WTC11 (cell line): ENCODE measurements around the gene SLC16A10. TPM values are rescaled to one million over a fixed set of nuclear protein-coding genes. Genes with fewer than 3 reads are reported as not detected.

Experiments used
- ATAC-seq: fragments of 200-7000 bp; cut with Tn5 transposase; 2 replicates; pipeline ENCODE4 v1.10.0; 2021; ENCODE audit warnings: mild to moderate bottlenecking, moderate library complexity
- CTCF ChIA-PET: fragments of 300-600 bp; sonication (Branson Sonifier 250); formaldehyde crosslinking; loops from one replicate; lab custom pipeline; 2021; ENCODE audit warnings: antibody characterized with exemption; lab: Charles Lee
- POLR2A ChIA-PET: fragments of 350-600 bp; sonication (Branson Sonifier 250); formaldehyde crosslinking; loops from one replicate; lab custom pipeline; 2021; ENCODE audit warnings: antibody characterized with exemption; lab: Charles Lee
- DNase-seq: peaks from one replicate; pipeline ENCODE4 v3.0.0; 2021; ENCODE audit warnings: low spot score
- H3K27ac Mint-ChIP-seq: 2 replicates; pipeline ENCODE4 v1.8.0; 2021; ENCODE audit warnings: mixed read lengths
- H3K27me3 Mint-ChIP-seq: 2 replicates; pipeline ENCODE4 v1.8.0; 2021; ENCODE audit warnings: low read depth, mild to moderate bottlenecking, moderate library complexity, mixed read lengths
- H3K36me3 Mint-ChIP-seq: 2 replicates; pipeline ENCODE4 v1.8.0; 2021; ENCODE audit warnings: mixed read lengths
- H3K4me1 Mint-ChIP-seq: 2 replicates; pipeline ENCODE4 v1.8.0; 2022; ENCODE audit warnings: mixed read lengths
- H3K4me3 Mint-ChIP-seq: 2 replicates; pipeline ENCODE4 v1.8.0; 2021; ENCODE audit warnings: mild to moderate bottlenecking, moderate library complexity, mixed read lengths
- H3K9me3 Mint-ChIP-seq: 2 replicates; pipeline ENCODE4 v1.8.0; 2021; ENCODE audit warnings: mixed read lengths
- ATF2 ChIP-seq: sonication (generic); formaldehyde crosslinking; IDR thresholded peaks from 2 replicates; pipeline ENCODE4 v1.8.1; 2022; ENCODE audit warnings: low read depth, missing genetic modification reagents, borderline replicate concordance
- CDX4 ChIP-seq: fragments of 250-450 bp; sonication (Bioruptor Pico); IDR thresholded peaks from 2 replicates; pipeline ENCODE4 v1.9.0; 2021; ENCODE audit warnings: moderate library complexity, mild to moderate bottlenecking, inconsistent platforms, borderline replicate concordance
- CREM ChIP-seq: sonication (generic); formaldehyde crosslinking; IDR thresholded peaks from 2 replicates; pipeline ENCODE4 v1.8.1; 2022; ENCODE audit warnings: mild to moderate bottlenecking, missing genetic modification reagents, moderate library complexity
- E2F4 ChIP-seq: sonication (generic); formaldehyde crosslinking; IDR thresholded peaks from 2 replicates; pipeline ENCODE4 v1.8.1; 2022; ENCODE audit warnings: low read depth, mild to moderate bottlenecking, moderate library complexity, missing genetic modification reagents, borderline replicate concordance
- ETV6 ChIP-seq: sonication (generic); formaldehyde crosslinking; IDR thresholded peaks from 2 replicates; pipeline ENCODE4 v1.8.1; 2022; ENCODE audit warnings: mild to moderate bottlenecking, missing genetic modification reagents
- FOXK1 ChIP-seq: sonication (generic); formaldehyde crosslinking; IDR thresholded peaks from 2 replicates; pipeline ENCODE4 v1.8.0; 2022; ENCODE audit warnings: mild to moderate bottlenecking, moderate library complexity, missing genetic modification reagents
- FOXP1 ChIP-seq: sonication (generic); formaldehyde crosslinking; IDR thresholded peaks from 2 replicates; pipeline ENCODE4 v1.8.0; 2022; ENCODE audit warnings: missing genetic modification reagents, mild to moderate bottlenecking, moderate library complexity, borderline replicate concordance
- HMGA2 ChIP-seq: fragments of 250-450 bp; sonication (Bioruptor Pico); IDR thresholded peaks from 2 replicates; pipeline ENCODE4 v1.4.0; 2021; ENCODE audit warnings: mild to moderate bottlenecking, moderate library complexity
- IRF1 ChIP-seq: sonication (generic); formaldehyde crosslinking; IDR thresholded peaks from 2 replicates; pipeline ENCODE4 v1.8.0; 2023; ENCODE audit warnings: missing genetic modification reagents
- IRF2 ChIP-seq: sonication (generic); formaldehyde crosslinking; IDR thresholded peaks from 2 replicates; pipeline ENCODE4 v1.8.0; 2022; ENCODE audit warnings: low read depth, missing genetic modification reagents, borderline replicate concordance
- JAZF1 ChIP-seq: fragments of 250-450 bp; sonication (Bioruptor Pico); IDR thresholded peaks from 2 replicates; pipeline ENCODE4 v1.9.0; 2021; ENCODE audit warnings: moderate library complexity, mild to moderate bottlenecking, inconsistent platforms
- KAT7 ChIP-seq: sonication (generic); formaldehyde crosslinking; IDR thresholded peaks from 2 replicates; pipeline ENCODE4 v1.8.1; 2023; ENCODE audit warnings: missing genetic modification reagents, mild to moderate bottlenecking, borderline replicate concordance
- MLX ChIP-seq: sonication (generic); formaldehyde crosslinking; IDR thresholded peaks from 2 replicates; pipeline ENCODE4 v1.8.1; 2023; ENCODE audit warnings: mild to moderate bottlenecking, missing genetic modification reagents, moderate library complexity
- MYBL2 ChIP-seq: sonication (generic); formaldehyde crosslinking; IDR thresholded peaks from 2 replicates; pipeline ENCODE4 v1.8.1; 2023; ENCODE audit warnings: mild to moderate bottlenecking, moderate library complexity, missing genetic modification reagents
- NFATC4 ChIP-seq: fragments of 250-450 bp; sonication (Bioruptor Pico); IDR thresholded peaks from 2 replicates; pipeline ENCODE4 v1.9.0; 2021; ENCODE audit warnings: mild to moderate bottlenecking
- NFE2L1 ChIP-seq: sonication (generic); formaldehyde crosslinking; IDR thresholded peaks from 2 replicates; pipeline ENCODE4 v1.8.1; 2023; ENCODE audit warnings: missing genetic modification reagents
- NR1H2 ChIP-seq: sonication (generic); formaldehyde crosslinking; IDR thresholded peaks from 2 replicates; pipeline ENCODE4 v1.9.0; 2021; ENCODE audit warnings: mild to moderate bottlenecking, moderate library complexity, missing genetic modification reagents
- PRDM15 ChIP-seq: sonication (generic); formaldehyde crosslinking; IDR thresholded peaks from 2 replicates; pipeline ENCODE4 v1.8.0; 2022; ENCODE audit warnings: missing genetic modification reagents
- PREB ChIP-seq: sonication (generic); formaldehyde crosslinking; IDR thresholded peaks from 2 replicates; pipeline ENCODE4 v1.8.1; 2022; ENCODE audit warnings: mild to moderate bottlenecking, missing genetic modification reagents, moderate library complexity, borderline replicate concordance
- PRRX2 ChIP-seq: fragments of 250-450 bp; sonication (Bioruptor Pico); IDR thresholded peaks from 2 replicates; pipeline ENCODE4 v1.8.0; 2021; ENCODE audit warnings: mild to moderate bottlenecking
- RORB ChIP-seq: fragments of 250-450 bp; sonication (Bioruptor Pico); IDR thresholded peaks from 2 replicates; pipeline ENCODE4 v1.9.0; 2021; ENCODE audit warnings: mild to moderate bottlenecking
- TCF7 ChIP-seq: sonication (generic); formaldehyde crosslinking; IDR thresholded peaks from 2 replicates; pipeline ENCODE4 v1.8.0; 2022; ENCODE audit warnings: mild to moderate bottlenecking, low read depth, missing genetic modification reagents, moderate library complexity
- ZNF121 ChIP-seq: sonication (generic); formaldehyde crosslinking; IDR thresholded peaks from 2 replicates; pipeline ENCODE4 v1.8.0; 2023; ENCODE audit warnings: missing genetic modification reagents
- ZNF263 ChIP-seq: sonication (generic); formaldehyde crosslinking; IDR thresholded peaks from 2 replicates; pipeline ENCODE4 v1.8.1; 2022; ENCODE audit warnings: low read depth, mild to moderate bottlenecking, moderate library complexity, missing genetic modification reagents
- ZNF396 ChIP-seq: fragments of 250-450 bp; sonication (Bioruptor Pico); IDR thresholded peaks from 2 replicates; pipeline ENCODE4 v1.8.0; 2021; ENCODE audit warnings: mild to moderate bottlenecking, moderate library complexity, borderline replicate concordance
- ZNF512 ChIP-seq: sonication (generic); formaldehyde crosslinking; IDR thresholded peaks from 2 replicates; pipeline ENCODE4 v1.8.1; 2022; ENCODE audit warnings: missing genetic modification reagents, borderline replicate concordance
- total RNA-seq: library from RNA; stranded (reverse); gene quantifications from 3 replicates; pipeline ENCODE4 v1.2.3, GENCODE V29; 2021

Gene SLC16A10
- total RNA-seq, 1 experiment from 2014 or later = 18.4 TPM

- TF ChIP-seq CREM (CRISPR knock-in tag) (no peak), FOXK1 (CRISPR knock-in tag) (no peak), ZNF121 (no peak), ETV6 (CRISPR knock-in tag) (no peak), ZNF263 (CRISPR knock-in tag) (no peak), HMGA2 (CRISPR knock-in tag) (no peak), NFATC4 (CRISPR knock-in tag) (no peak), PRDM15 (CRISPR knock-in tag) (no peak), E2F4 (CRISPR knock-in tag) (no peak), PREB (CRISPR knock-in tag) (no peak)
These were observed 63.3 kb downstream of the SLC16A10 start (continued) for GRCh38 chr6:111150577-111150976.

- DNase-seq (no peak), ATAC-seq (no peak)
- Mint-ChIP-seq H3K27ac (no peak overlapping the region), H3K4me1 (no peaks in the 10 kb centered on the region), H3K9me3 (peaks cover 19% of the 10 kb centered on the region), H3K36me3 (peaks cover 13% of the 10 kb centered on the region), H3K27me3 (no peaks in the 10 kb centered on the region; the same call in 1 of the 2 replicates), H3K4me3 (no peak overlapping the region)
- ChIA-PET POLR2A (interaction anchor here (0.7 kb wide), 1 partner anchor 531 kb away, joined by 5 read pairs; no protein-coding TSS in a partner anchor), CTCF (no interaction called here)
- no peak for TF ChIP-seq IRF1 (CRISPR knock-in tag)
- no peak for TF ChIP-seq CREM (CRISPR knock-in tag)
- TF ChIP-seq CDX4 (CRISPR knock-in tag) = no peak
- TF ChIP-seq MYBL2 = no peak
- no peak for TF ChIP-seq ZNF396 (CRISPR knock-in tag)
- TF ChIP-seq IRF2 (CRISPR knock-in tag) = no peak
- no peak for TF ChIP-seq KAT7 (CRISPR knock-in tag)
- TF ChIP-seq JAZF1 (CRISPR knock-in tag) = no peak
- TF ChIP-seq MLX (CRISPR knock-in tag) = no peak
- TF ChIP-seq ZNF512 (CRISPR knock-in tag) = no peak
- TF ChIP-seq RORB (CRISPR knock-in tag) = no peak
- no peak for TF ChIP-seq NR1H2 (CRISPR knock-in tag)
- TF ChIP-seq FOXP1 (CRISPR knock-in tag) = no peak
- TF ChIP-seq TCF7 = no peak
- no peak for TF ChIP-seq FOXK1 (CRISPR knock-in tag)
- TF ChIP-seq PRRX2 (CRISPR knock-in tag) = no peak
- no peak for TF ChIP-seq NFE2L1 (CRISPR knock-in tag)
- no peak for TF ChIP-seq ATF2 (CRISPR knock-in tag)
These were observed 67.7 kb downstream of the SLC16A10 start for GRCh38 chr6:111154981-111155380.
